GM12891 (cell line): Measurements from ENCODE around the gene FETUB.
"Not testable (repeated sequence)": the region's sequence is repeated elsewhere in the genome, so short reads cannot be mapped to it uniquely, and the experiment has no call there.

Source experiments
- DNase-seq: peaks from one replicate; pipeline ENCODE4 v3.0.0; 2011; ENCODE audit warnings: low spot score; ENCODE audit not compliant: insufficient read length
- FAIRE-seq: peaks from 2 replicates; lab custom pipeline; 2011; peaks lifted over from hg19 to GRCh38; lab: Jason Lieb, UNC
- PAX5 ChIP-seq: IDR thresholded peaks from 2 replicates; pipeline ENCODE4 v1.6.1; 2011; ENCODE audit warnings: low read length, moderate library complexity, mild to moderate bottlenecking; ENCODE audit not compliant: insufficient read depth, severe bottlenecking
- POLR2A ChIP-seq: IDR thresholded peaks from 2 replicates; pipeline ENCODE4 v1.6.1; 2011; ENCODE audit warnings: low read depth, low read length, control low read depth
- POLR2AphosphoS5 ChIP-seq: IDR thresholded peaks from 2 replicates; pipeline ENCODE4 v1.6.1; 2011; ENCODE audit warnings: low read depth, low read length, control low read depth
- POU2F2 ChIP-seq: IDR thresholded peaks from 2 replicates; pipeline ENCODE4 v1.6.1; 2011; ENCODE audit warnings: low read depth, mild to moderate bottlenecking, control low read depth, low read length, moderate library complexity
- SPI1 ChIP-seq: IDR thresholded peaks from 2 replicates; pipeline ENCODE4 v1.6.1; 2011; ENCODE audit warnings: low read depth, low read length, control low read depth
- TAF1 ChIP-seq: IDR thresholded peaks from 2 replicates; pipeline ENCODE4 v1.6.1; 2011; ENCODE audit warnings: low read depth, low read length, control low read depth

Gene FETUB

DNA sequence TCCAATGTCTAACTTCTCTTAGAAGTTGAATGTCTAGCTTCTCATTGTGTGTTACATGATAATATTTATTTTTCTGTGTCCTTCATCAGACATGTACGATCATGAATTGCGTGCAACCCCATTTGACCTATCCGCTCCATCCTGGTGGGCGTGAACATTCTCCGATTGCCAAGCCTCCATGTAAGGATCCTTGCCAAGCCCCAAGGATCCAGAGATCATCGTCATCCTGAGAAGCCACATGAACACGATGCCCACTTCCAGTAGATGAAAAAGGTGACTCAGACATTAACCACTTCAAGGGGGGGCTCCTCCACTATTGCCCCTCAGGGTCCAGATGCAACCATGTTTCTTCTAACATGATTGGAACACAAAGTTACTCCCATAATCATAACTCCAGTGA lies 51.5 kb downstream of the FETUB start:
- no peak for FAIRE-seq

GRCh38 chr3:186693843-186694242 lies 53.6 kb downstream of the FETUB start:
- TF ChIP-seq SPI1 (no peak), POLR2AphosphoS5 (no peak), TAF1 (no peak), PAX5 (no peak)

More for the DNA sequence above, 51.5 kb downstream of the FETUB start:
- TF ChIP-seq SPI1 (no peak), POLR2A (no peak), TAF1 (no peak), POLR2AphosphoS5 (no peak)
- no peak for DNase-seq

DNA sequence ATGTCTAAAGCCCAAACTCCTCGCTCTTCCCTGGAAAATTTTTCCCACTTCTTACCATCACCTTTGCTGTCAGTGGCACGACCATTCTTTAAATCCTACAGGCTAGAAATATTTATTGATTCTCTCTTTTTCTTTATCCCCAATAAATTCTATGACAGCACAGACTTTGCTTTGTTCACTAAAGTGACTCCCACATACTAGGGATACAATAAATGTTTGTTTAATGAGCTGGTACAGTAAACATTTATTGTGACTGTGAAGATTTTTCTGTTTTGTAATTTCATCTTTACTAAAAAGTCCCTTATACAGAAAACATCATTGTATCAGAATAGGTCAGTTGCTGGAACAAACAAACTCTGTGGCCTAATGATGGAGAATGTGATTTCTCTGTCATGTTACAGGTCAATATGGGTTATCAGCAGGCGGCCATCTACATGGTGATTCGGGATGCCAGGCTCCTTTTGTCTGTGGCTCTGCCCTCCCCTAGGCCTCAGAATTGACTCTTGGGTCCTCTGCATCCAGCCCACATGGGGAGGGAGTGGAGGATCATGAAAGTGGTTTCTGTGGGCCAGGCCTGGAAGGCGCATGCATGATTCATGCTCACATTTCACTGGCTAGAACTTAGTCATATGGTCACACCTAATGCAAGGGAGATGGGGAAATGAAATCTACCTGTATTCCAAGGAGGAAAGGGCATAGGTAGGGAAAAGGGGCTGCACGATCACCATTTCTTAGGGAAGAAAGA lies 54.3 kb downstream of the FETUB start:
- FAIRE-seq (no peak), DNase-seq (no peak)

More at GRCh38 chr3:186693843-186694242, 53.6 kb downstream of the FETUB start:
- FAIRE-seq (no peak), DNase-seq (no peak)

DNA sequence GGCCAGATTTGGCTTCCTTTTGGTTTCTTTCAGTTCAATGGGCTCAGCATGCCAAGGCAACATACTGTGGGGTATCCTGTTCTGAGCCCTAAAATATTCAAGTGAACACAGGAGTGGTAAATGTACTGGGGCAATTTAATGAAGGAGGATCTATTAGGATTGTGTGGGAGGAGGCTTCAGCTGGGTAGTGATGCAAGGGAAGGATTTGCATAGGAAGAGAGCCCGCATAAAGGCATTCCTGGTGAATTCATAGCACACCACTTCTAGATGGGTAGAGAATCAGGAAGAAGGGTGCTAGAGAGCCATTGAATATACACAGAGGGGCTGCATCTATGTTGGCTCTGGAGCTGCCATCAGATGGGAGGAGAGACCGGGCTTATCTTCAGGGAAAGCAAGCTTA lies 56.3 kb downstream of the FETUB start:
- FAIRE-seq (no peak), DNase-seq (no peak)
- TF ChIP-seq POLR2AphosphoS5 (no peak), SPI1 (no peak), POU2F2 (no peak), POLR2A (no peak), PAX5 (no peak), TAF1 (no peak)

More for the DNA sequence above, 54.3 kb downstream of the FETUB start:
- no peak for TF ChIP-seq TAF1

GRCh38 chr3:186697510-186697909 lies 57.3 kb downstream of the FETUB start:
- no peak for TF ChIP-seq TAF1
- DNase-seq (no peak), FAIRE-seq (no peak)

DNA sequence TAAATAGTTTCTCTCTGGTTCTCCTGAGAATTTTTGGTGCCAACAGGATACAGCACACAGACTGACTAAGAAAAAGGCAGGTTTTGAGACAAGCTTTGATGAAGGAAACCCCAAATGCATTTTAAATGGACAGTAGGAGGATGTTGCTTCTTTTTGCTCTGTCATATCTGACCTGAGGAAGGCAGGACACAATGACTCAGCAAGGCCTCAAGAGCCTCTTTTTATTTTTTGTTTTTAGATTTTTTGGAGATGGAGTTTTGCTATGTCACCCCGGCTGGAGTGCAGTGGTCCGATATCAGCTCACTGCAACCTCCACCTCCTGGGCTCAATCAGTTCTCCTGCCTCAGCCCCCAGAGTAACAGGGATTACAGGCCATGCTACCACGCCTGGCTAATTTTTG lies 60.1 kb downstream of the FETUB start:
- DNase-seq: no peak
- no peak for TF ChIP-seq POLR2A
- no peak for TF ChIP-seq POU2F2
- no peak for TF ChIP-seq TAF1
- no peak for TF ChIP-seq PAX5
- TF ChIP-seq POLR2AphosphoS5: no peak
- TF ChIP-seq SPI1: no peak
- no peak for FAIRE-seq

DNA sequence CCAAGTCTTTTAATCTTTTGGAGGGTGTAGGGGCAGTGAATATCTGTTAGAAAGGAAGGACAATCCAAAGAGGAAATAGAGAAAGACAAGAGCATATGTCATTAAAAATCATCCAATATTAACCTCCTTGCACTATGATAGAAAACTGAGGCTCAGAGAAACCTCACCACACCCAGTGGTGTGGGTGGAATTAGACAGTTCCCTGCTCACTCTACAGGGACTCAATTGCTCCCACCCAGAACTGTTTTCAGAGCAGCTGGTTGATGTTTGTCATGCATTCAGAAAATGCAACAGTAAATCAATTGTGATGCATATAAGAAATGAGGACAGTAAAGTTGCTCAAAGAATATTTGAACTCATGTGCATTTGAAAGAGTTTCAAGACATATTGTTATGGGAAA lies 62.3 kb downstream of the FETUB start:
- DNase-seq, FAIRE-seq: not testable (repeated sequence)
